Subcutaneous abdominal adipose tissue (tissue), 5 donors: ENCODE data around the gene GAS7.
A peak's percentile ranks its signal among the peaks of the same experiment; 100 is the strongest.
"Not testable (repeated sequence)": the region's sequence is repeated elsewhere in the genome, so short reads cannot be mapped to it uniquely, and the experiment has no call there.

ENCODE experiments used
- H3K27ac ChIP-seq: one replicate; pipeline ENCODE4 v1.7.0; 2013; ENCODE audit warnings: low read depth, mild to moderate bottlenecking, inconsistent platforms, low read length, moderate library complexity
- H3K27me3 ChIP-seq, 5 donors: one replicate each; pipeline ENCODE4 v1.7.0; 2013; ENCODE audit warnings: low read length in 5 of 5, inconsistent platforms in 1 of 5; ENCODE audit not compliant: control insufficient read depth in 5 of 5, insufficient read depth in 4 of 5
- H3K36me3 ChIP-seq, 5 donors: one replicate each; pipeline ENCODE4 v1.7.0; 2013; ENCODE audit warnings: low read length in 5 of 5; ENCODE audit not compliant: control insufficient read depth in 5 of 5, insufficient read depth in 5 of 5
- H3K4me1 ChIP-seq, 5 donors: one replicate each; pipeline ENCODE4 v1.7.0; 2013; ENCODE audit warnings: low read length in 5 of 5, mild to moderate bottlenecking in 3 of 5, moderate library complexity in 1 of 5; ENCODE audit not compliant: control insufficient read depth in 5 of 5, insufficient read depth in 5 of 5
- H3K4me3 ChIP-seq, 5 donors: one replicate each; pipeline ENCODE4 v1.7.0; 2013; ENCODE audit warnings: low read length in 5 of 5, low read depth in 1 of 5
- H3K9ac ChIP-seq, 5 donors: one replicate each; pipeline ENCODE4 v1.7.0; 2013; ENCODE audit warnings: low read length in 5 of 5, mild to moderate bottlenecking in 4 of 5, moderate library complexity in 3 of 5
- H3K9me3 ChIP-seq, 5 donors: one replicate each; pipeline ENCODE4 v1.7.0; 2013; ENCODE audit warnings: low read length in 5 of 5; ENCODE audit not compliant: control insufficient read depth in 5 of 5
- donor health status: healthy.
- donor health status: healthy.
- donor health status: healthy.
- donor health status: healthy.
- donor health status: healthy.

The GAS7 gene

GRCh38 chr17:10060526-10060925 lies 137.9 kb downstream of the GAS7 start:
- peak overlapping the region; percentile 60 for H3K27ac ChIP-seq
- no peaks in the 10 kb centered on the region for H3K36me3 ChIP-seq
- no peak overlapping the region for H3K4me3 ChIP-seq
- H3K4me1 ChIP-seq, result peaks cover 1 to 58% (median 46%) of the 10 kb centered on the region in 5 donors
- peaks cover 3 to 14% (median 8%) of the 10 kb centered on the region in 5 donors for H3K27me3 ChIP-seq
- no peak overlapping the region for H3K9ac ChIP-seq
- H3K9me3 ChIP-seq, result peaks cover 3 to 8% (median 4%) of the 10 kb centered on the region in 5 donors

- H3K4me3 ChIP-seq, result peak overlapping the region in 2 of 5 donors; percentile 1 to 23
- H3K9me3 ChIP-seq, result peaks cover 0 to 3% (median 0%) of the 10 kb centered on the region in 5 donors
- peak overlapping the region; percentile 60 for H3K27ac ChIP-seq
- no peak overlapping the region for H3K9ac ChIP-seq
- peaks cover 3 to 14% (median 10%) of the 10 kb centered on the region in 5 donors for H3K27me3 ChIP-seq
- no peaks in the 10 kb centered on the region for H3K36me3 ChIP-seq
- peaks cover 1 to 65% (median 49%) of the 10 kb centered on the region in 5 donors for H3K4me1 ChIP-seq
Measured at GRCh38 chr17:10059684-10060211, 138.7 kb downstream of the GAS7 start.

- Histone ChIP-seq H3K4me1 (peaks cover 1 to 62% (median 51%) of the 10 kb centered on the region in 5 donors), H3K9ac (no peak overlapping the region), H3K36me3 (no peaks in the 10 kb centered on the region), H3K27ac (no peak overlapping the region), H3K27me3 (peaks cover 2 to 16% (median 10%) of the 10 kb centered on the region in 5 donors), H3K9me3 (no peaks in the 10 kb centered on the region), H3K4me3 (peak overlapping the region; percentile 1 to 30 (median 21))
Measured at GRCh38 chr17:10058921-10059683, 139.3 kb downstream of the GAS7 start.

- not testable (repeated sequence) for H3K9me3 ChIP-seq, H3K27ac ChIP-seq, H3K36me3 ChIP-seq, H3K9ac ChIP-seq, H3K4me3 ChIP-seq
- Histone ChIP-seq H3K4me1 (peaks cover 1 to 55% (median 44%) of the 10 kb centered on the region in 5 donors), H3K27me3 (peaks cover 0 to 19% (median 8%) of the 10 kb centered on the region in 5 donors)
Measured at GRCh38 chr17:10057466-10057865, 140.9 kb downstream of the GAS7 start.

- no peak overlapping the region for H3K9ac ChIP-seq
- H3K4me3 ChIP-seq, result no peak overlapping the region
- no peaks in the 10 kb centered on the region for H3K36me3 ChIP-seq
- peaks cover 6 to 16% (median 8%) of the 10 kb centered on the region in 5 donors for H3K27me3 ChIP-seq
- peaks cover 1 to 52% (median 41%) of the 10 kb centered on the region in 5 donors for H3K4me1 ChIP-seq
- H3K27ac ChIP-seq, result no peak overlapping the region
- no peaks in the 10 kb centered on the region for H3K9me3 ChIP-seq
Measured at GRCh38 chr17:10055262-10055975, 143.0 kb downstream of the GAS7 start.

GRCh38 chr17:10053782-10054540 lies 144.4 kb downstream of the GAS7 start:
- H3K36me3 ChIP-seq, result no peaks in the 10 kb centered on the region
- H3K9ac ChIP-seq, result no peak overlapping the region
- no peaks in the 10 kb centered on the region for H3K9me3 ChIP-seq
- H3K27me3 ChIP-seq, result peaks cover 3 to 13% (median 7%) of the 10 kb centered on the region in 5 donors
- H3K27ac ChIP-seq, result peak overlapping the region; percentile 75
- no peak overlapping the region for H3K4me3 ChIP-seq
- peaks cover 0 to 40% (median 26%) of the 10 kb centered on the region in 5 donors for H3K4me1 ChIP-seq

- Histone ChIP-seq H3K4me3 (no peak overlapping the region), H3K27ac (peak overlapping the region; percentile 75), H3K36me3 (no peaks in the 10 kb centered on the region), H3K9ac (no peak overlapping the region), H3K9me3 (peaks cover 0 to 3% (median 0%) of the 10 kb centered on the region in 5 donors), H3K27me3 (peaks cover 0 to 13% (median 7%) of the 10 kb centered on the region in 5 donors), H3K4me1 (peaks cover under 1 to 35% (median 26%) of the 10 kb centered on the region in 5 donors)
Measured at GRCh38 chr17:10052106-10052813, 146.1 kb downstream of the GAS7 start.

- peaks cover 0 to 13% (median 7%) of the 10 kb centered on the region in 5 donors for H3K27me3 ChIP-seq
- H3K27ac ChIP-seq, result peak overlapping the region; percentile 75
- H3K9me3 ChIP-seq, result peaks cover 0 to 3% (median 0%) of the 10 kb centered on the region in 5 donors
- peaks cover 3 to 39% (median 31%) of the 10 kb centered on the region in 5 donors for H3K4me1 ChIP-seq
- H3K36me3 ChIP-seq, result no peaks in the 10 kb centered on the region
- H3K4me3 ChIP-seq, result peak overlapping the region in 1 of 5 donors; percentile 19
- H3K9ac ChIP-seq, result no peak overlapping the region
Measured at GRCh38 chr17:10051112-10051511, 147.3 kb downstream of the GAS7 start.

- no peaks in the 10 kb centered on the region for H3K36me3 ChIP-seq
- peak overlapping the region; percentile 75 for H3K27ac ChIP-seq
- peak overlapping the region in 1 of 5 donors; percentile 19 for H3K4me3 ChIP-seq
- peak overlapping the region in 1 of 5 donors; percentile 30 for H3K9ac ChIP-seq
- H3K4me1 ChIP-seq, result peaks cover 3 to 39% (median 31%) of the 10 kb centered on the region in 5 donors
- H3K9me3 ChIP-seq, result peaks cover 0 to 3% (median 0%) of the 10 kb centered on the region in 5 donors
- peaks cover 0 to 13% (median 7%) of the 10 kb centered on the region in 5 donors for H3K27me3 ChIP-seq
Measured at GRCh38 chr17:10050597-10051101, 147.8 kb downstream of the GAS7 start.
